Measurements from ENCODE around the gene EDNRA. TPM values are rescaled to one million over a fixed set of nuclear protein-coding genes. Genes with fewer than 3 reads are reported as not detected.
A peak's percentile ranks its signal among the peaks of the same experiment; 100 is the strongest.

Gene EDNRA
- total and polyA plus RNA-seq, 2 of the 4 experiments (the other 2 are of a cell fraction), result 3.8 to 6.5 TPM

GRCh38 chr4:147463065-147463464 lies 17.8 kb upstream of the EDNRA start:
- Histone ChIP-seq H3K9me1 (ENCODE audit: insufficient read depth, low read length) (no peaks in the 10 kb centered on the region), H3K23ac (ENCODE audit: low read depth, low read length) (no peak overlapping the region), H4K5ac (ENCODE audit: low read depth, low read length) (no peak overlapping the region), H2BK120ac (ENCODE audit: low read depth, low read length) (no peak overlapping the region), H3K36me3 (ENCODE audit: control insufficient read depth, insufficient read depth, low read length) (no peaks in the 10 kb centered on the region), H3K27ac (ENCODE audit: insufficient read depth, low read length) (no peak overlapping the region), H3K4me1 (ENCODE audit: control insufficient read depth, insufficient read depth, low read length) (no peaks in the 10 kb centered on the region), H2AK9ac (replicated peaks; ENCODE audit: low read depth, low read length, poor library complexity) (no peak overlapping the region), H2AK5ac (ENCODE audit: low read depth, low read length) (no peak overlapping the region), H3K4ac (ENCODE audit: low read depth, low read length) (no peak overlapping the region), H3K4me2 (ENCODE audit: low read depth, low read length) (no peak overlapping the region), H4K91ac (ENCODE audit: insufficient read depth, low read depth, low read length) (no peak overlapping the region), H2BK15ac (ENCODE audit: low read depth, low read length) (no peak overlapping the region), H2BK5ac (ENCODE audit: low read depth, low read length, poor library complexity, severe bottlenecking) (peak overlapping the region; percentile 62), H3K56ac (ENCODE audit: extremely low read depth, insufficient read depth, low read length) (no peak overlapping the region), H2BK20ac (ENCODE audit: low read depth, low read length) (no peak overlapping the region), H3K79me1 (ENCODE audit: low read depth in 1 of 2, low read length in 2 of 2) (no peaks in the 10 kb centered on the region), H3K4me3 (ENCODE audit: insufficient read depth, low read depth, low read length) (no peak overlapping the region), H4K20me1 (ENCODE audit: insufficient read depth, low read length) (no peaks in the 10 kb centered on the region), H3K9ac (ENCODE audit: low read depth, low read length) (no peak overlapping the region), H3K27me3 (ENCODE audit: control insufficient read depth, insufficient read depth, low read length) (no peaks in the 10 kb centered on the region), H3K14ac (replicated peaks; ENCODE audit: low read depth, low read length) (no peak overlapping the region), H2AFZ (replicated peaks; ENCODE audit: low read length, poor library complexity) (no peak overlapping the region), H4K8ac (ENCODE audit: low read depth in 2 of 2, low read length in 2 of 2) (no peak overlapping the region), H3K9me3 (ENCODE audit: control insufficient read depth, insufficient read depth, low read length) (0 out of 2 replicates have a peak, but pooled peaks cover 1% of the 10 kb centered on the region), H3K18ac (ENCODE audit: low read depth, low read length) (no peak overlapping the region)
- no CpG with 5 or more reads among the region's 4 CpGs for WGBS, 2 experiments (ENCODE audit: extremely low coverage in 2 of 2, insufficient read length in 1 of 2)
- ATAC-seq (ENCODE audit: low read depth) (no peak), DNase-seq (peak; percentile 19)
- in situ Hi-C loops (cut with MboI; ENCODE audit: low sequenced_read_pairs), result no loop called here
- CTCF ChIA-PET, result interaction anchor here (0.9 kb wide), 1 partner anchor 20 kb away, joined by 3 read pairs; no protein-coding TSS in a partner anchor
- intact Hi-C loops (cut with micrococcal nuclease), result no loop called here
- TF ChIP-seq RAD21 (IDR thresholded peaks at IDR 0.05; ENCODE audit: low read length) (no peak), MXI1 (IDR thresholded peaks at IDR 0.05; ENCODE audit: borderline replicate concordance, low read depth, low read length) (no peak), RCOR1 (IDR thresholded peaks at IDR 0.05; ENCODE audit: insufficient replicate concordance, low read length) (no peak), NFE2L2 (IDR thresholded peaks at IDR 0.05; ENCODE audit: low read depth, low read length) (no peak), CHD1 (IDR thresholded peaks at IDR 0.05; ENCODE audit: low read depth, low read length) (no peak), USF2 (IDR thresholded peaks at IDR 0.05; ENCODE audit: low read depth, low read length) (no peak), MAFK (IDR thresholded peaks at IDR 0.05; ENCODE audit: low read depth, low read length) (no peak), FOS (IDR thresholded peaks at IDR 0.05; ENCODE audit: low read depth, low read length) (no peak), POLR2A (IDR thresholded peaks at IDR 0.05; ENCODE audit: low read depth, low read length) (no peak), CEBPB (IDR thresholded peaks at IDR 0.05; ENCODE audit: low read depth, low read length) (no peak), ELK1 (IDR thresholded peaks at IDR 0.05; ENCODE audit: borderline replicate concordance, low read depth, low read length) (no peak), CTCF (conservative IDR thresholded peaks at IDR 0.05; ENCODE audit: low read depth, low read length) (no peak), SMC3 (IDR thresholded peaks at IDR 0.05; ENCODE audit: low read depth, low read length) (no peak), BHLHE40 (IDR thresholded peaks at IDR 0.05; ENCODE audit: low read depth, low read length) (no peak), RFX5 (IDR thresholded peaks at IDR 0.05; ENCODE audit: low read depth, low read length) (no peak), MAZ (IDR thresholded peaks at IDR 0.05; ENCODE audit: borderline replicate concordance, low read depth, low read length) (no peak)
- no TSS peak for BruUV-seq (replicated peaks)
- POLR2A ChIA-PET (ENCODE audit: unreplicated experiment), result no interaction called here
- dilution Hi-C loops (cut with HindIII; ENCODE audit: low sequenced_read_pairs, unreplicated experiment), result no loop called here

Data from IMR-90 (cell line).